ENCODE measurements around the gene AURKAIP1. TPM values are rescaled to one million over a fixed set of nuclear protein-coding genes. Genes with fewer than 3 reads are reported as not detected.
"Not testable (repeated sequence)": the region's sequence is repeated elsewhere in the genome, so short reads cannot be mapped to it uniquely, and the experiment has no call there.

Gene AURKAIP1
- total and polyA plus RNA-seq, 3 donors from 2014 or later = 224 to 328 (median 313) TPM

DNA sequence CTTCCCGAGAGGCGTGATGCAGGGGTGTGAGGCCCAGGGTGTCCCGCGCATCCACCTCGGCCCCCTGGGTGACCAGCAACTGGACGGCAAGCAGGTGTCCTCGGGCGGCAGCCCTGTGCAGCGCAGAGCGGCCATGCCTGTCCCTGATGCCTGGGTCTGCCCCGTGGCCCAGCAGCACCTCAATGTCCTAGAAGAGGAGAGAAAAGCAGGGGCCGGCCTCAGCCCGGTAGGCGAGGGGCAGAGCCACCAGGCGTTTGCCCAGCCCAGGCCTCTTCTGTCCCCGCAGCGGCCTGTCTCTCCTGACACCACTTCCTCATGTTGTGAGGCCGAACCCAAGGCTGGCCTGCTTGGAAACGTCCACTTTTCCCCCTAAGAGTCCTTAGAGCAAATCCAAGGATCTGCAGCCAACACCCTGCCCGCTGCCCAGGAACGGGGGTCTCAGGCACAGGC, 44.4 kb upstream of the AURKAIP1 start:
- Histone ChIP-seq H3K27me3 (no peaks in the 10 kb centered on the region), H3K4me3 (peak overlapping the region; percentile 44 to 59), H3K27ac (peak overlapping the region; percentile 81 to 83), H3K36me3 (ENCODE audit: low read depth, missing control alignments) (no peaks in the 10 kb centered on the region), H3K4me1 (peaks cover 24% of the 10 kb centered on the region), H3K9me3 (no peaks in the 10 kb centered on the region)
- 81% methylated on average over 19 of the region's 21 CpGs; no CpG with 5 or more reads in 1 of the 2 donors for WGBS, 2 donors
- TF ChIP-seq, protein P1, sequence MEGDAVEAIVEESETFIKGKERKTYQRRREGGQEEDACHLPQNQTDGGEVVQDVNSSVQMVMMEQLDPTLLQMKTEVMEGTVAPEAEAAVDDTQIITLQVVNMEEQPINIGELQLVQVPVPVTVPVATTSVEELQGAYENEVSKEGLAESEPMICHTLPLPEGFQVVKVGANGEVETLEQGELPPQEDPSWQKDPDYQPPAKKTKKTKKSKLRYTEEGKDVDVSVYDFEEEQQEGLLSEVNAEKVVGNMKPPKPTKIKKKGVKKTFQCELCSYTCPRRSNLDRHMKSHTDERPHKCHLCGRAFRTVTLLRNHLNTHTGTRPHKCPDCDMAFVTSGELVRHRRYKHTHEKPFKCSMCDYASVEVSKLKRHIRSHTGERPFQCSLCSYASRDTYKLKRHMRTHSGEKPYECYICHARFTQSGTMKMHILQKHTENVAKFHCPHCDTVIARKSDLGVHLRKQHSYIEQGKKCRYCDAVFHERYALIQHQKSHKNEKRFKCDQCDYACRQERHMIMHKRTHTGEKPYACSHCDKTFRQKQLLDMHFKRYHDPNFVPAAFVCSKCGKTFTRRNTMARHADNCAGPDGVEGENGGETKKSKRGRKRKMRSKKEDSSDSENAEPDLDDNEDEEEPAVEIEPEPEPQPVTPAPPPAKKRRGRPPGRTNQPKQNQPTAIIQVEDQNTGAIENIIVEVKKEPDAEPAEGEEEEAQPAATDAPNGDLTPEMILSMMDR (IDR thresholded peaks at IDR 0.05) = no peak
- no peak for TF ChIP-seq POLR2A (IDR thresholded peaks at IDR 0.05)
- no peak for DNase-seq
- intact Hi-C loops (cut with DNase I; ENCODE audit: low total_unique reads) = no loop called here

DNA sequence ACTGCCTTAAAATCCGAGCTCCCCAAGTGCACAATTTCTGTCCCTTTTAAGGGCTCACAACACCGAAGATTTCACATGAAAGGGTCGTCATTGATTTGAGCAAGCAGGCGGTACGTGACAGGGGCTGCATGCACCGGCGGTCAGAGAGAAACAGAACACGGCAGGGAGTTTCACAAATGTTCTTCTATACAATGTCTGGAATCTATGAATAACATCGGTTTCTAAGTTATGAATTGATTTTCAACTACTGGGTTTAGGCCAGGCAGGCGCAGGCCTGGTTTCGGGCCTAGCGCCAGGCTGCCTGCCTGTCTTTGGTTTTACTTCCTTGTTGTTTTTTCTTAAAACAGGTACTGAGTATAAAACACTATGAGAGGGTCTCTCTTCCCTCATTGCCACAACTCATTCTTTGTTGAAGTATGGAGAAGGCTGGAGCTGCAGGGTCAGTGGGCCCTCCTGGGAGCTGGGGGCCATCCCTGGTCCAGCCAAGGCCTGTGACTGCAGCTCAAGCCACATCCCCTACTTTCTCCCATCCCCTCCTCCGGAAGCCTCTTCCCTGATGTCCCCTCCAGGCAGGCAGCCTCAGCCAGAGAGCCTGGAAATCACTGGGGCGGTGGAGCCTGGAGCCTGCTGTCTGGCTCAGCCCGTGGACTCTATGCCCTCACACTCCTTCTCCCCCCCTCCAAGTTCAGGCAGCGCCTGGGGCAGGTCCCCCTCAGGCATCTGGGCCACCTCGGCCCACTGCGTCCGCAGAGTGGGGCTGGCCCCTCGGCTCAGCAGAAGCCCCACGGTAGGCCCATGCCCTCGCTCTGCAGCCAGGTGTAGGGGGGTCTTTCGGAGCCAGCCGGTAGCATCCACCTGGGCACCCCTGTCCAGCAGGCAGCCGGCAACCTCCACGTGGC, 43.7 kb upstream of the AURKAIP1 start:
- intact Hi-C loops (cut with DNase I; ENCODE audit: low total_unique reads) = no loop called here
- no peaks in the 10 kb centered on the region for H3K9me3 ChIP-seq

DNA sequence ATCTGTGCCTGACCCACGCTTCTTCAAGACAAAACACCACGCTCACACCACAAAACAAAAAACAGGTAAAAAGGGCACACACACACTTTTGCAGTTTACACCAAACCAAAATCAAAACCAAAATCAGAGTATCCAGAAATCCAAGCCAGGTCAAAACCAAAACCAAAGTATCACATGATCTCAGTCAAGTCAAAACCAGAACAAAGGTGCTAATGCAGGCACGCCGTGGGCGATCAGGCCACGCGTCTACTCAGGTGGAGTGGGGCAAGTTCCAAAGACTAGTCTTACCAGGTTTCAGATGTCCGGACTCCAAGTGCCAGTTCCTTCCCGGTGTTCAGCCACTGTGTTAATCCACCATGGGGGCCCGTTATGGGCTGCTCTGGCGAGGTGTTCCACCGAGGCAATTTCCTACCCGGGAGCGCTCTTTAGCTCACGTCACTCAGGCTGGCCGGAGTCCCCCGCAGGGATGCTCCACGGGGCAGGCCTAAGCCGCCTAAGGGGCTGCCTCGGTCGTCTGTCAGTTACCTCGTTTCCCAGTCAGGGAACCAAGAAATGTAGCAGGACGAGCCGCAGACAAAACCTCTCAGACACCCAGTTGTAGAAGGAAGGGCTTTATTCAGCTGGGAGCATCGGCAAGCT, 42.9 kb upstream of the AURKAIP1 start:
- H3K4me1 ChIP-seq = peaks cover 24% of the 10 kb centered on the region
- 89 to 92% methylated on average over 23 to 25 of the region's 25 CpGs for WGBS, 2 donors
- H3K4me3 ChIP-seq; H3K27me3 ChIP-seq; H3K9me3 ChIP-seq; H3K36me3 ChIP-seq (ENCODE audit: low read depth, missing control alignments); intact Hi-C loops (cut with DNase I; ENCODE audit: low total_unique reads); DNase-seq: not testable (repeated sequence)
- H3K27ac ChIP-seq = peak overlapping the region in 1 of 2 donors; percentile 56

More for the DNA sequence above, 43.7 kb upstream of the AURKAIP1 start:
- no peak for DNase-seq
- Histone ChIP-seq H3K36me3 (ENCODE audit: low read depth, missing control alignments) (no peaks in the 10 kb centered on the region), H3K27ac (no peak overlapping the region), H3K27me3 (no peaks in the 10 kb centered on the region), H3K4me1 (peaks cover 24% of the 10 kb centered on the region), H3K4me3 (no peak overlapping the region)
- TF ChIP-seq POLR2A (IDR thresholded peaks at IDR 0.05) = no peak
- TF ChIP-seq, protein P1 (IDR thresholded peaks at IDR 0.05) = no peak
- 93 to 94% methylated on average over 12 to 26 of the region's 26 CpGs for WGBS, 2 donors

DNA sequence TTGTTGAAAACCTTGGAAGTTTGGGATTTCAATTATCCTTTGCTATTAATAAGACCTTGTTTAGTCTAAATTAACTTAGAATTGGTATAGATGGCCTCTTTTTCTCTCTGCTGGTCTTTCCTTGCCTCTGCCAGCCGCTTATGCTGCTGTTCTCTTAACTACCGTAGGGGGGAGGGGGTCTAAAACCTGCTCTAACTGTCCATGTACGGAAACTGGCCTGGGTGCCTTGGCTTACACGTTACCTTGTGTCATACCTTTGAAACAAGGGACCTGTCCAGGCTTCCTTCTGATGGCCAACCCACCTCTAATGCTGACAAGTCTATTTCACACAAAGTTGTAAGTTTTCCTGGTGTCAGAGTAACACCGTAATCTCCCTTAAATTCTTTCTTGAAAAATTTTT, 42.4 kb upstream of the AURKAIP1 start:
- WGBS, 2 donors = 60 to 67% methylated on average over 5 of the region's 5 CpGs
- intact Hi-C loops (cut with DNase I; ENCODE audit: low total_unique reads) = not testable (repeated sequence)

DNA sequence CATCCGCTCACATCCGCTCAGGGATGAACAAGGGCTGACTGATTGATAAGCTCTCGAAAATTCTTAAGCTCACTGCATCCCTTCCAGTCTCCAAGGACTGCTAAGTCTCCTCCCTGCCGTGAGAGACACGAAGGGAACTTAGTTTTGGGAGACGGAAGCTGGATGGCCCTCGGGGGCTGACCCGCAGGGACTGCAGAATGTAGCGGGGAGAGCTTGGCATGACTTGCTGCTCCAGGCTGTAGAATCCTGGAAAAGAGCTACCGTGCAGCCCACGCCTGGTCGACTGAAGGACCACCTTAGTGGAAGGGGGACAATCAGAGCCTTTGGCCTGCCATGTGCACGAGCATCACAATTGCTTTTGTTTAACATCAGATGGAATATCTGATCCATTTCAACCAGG, 40.7 kb upstream of the AURKAIP1 start:
- no peak overlapping the region for H3K27ac ChIP-seq
- no peak for DNase-seq
- intact Hi-C loops (cut with DNase I; ENCODE audit: low total_unique reads) = no loop called here
- H3K36me3 ChIP-seq (ENCODE audit: low read depth, missing control alignments) = no peaks in the 10 kb centered on the region
- H3K27me3 ChIP-seq = no peaks in the 10 kb centered on the region
- no peaks in the 10 kb centered on the region for H3K9me3 ChIP-seq
- H3K4me3 ChIP-seq = no peak overlapping the region
- WGBS, 2 donors = 78 to 81% methylated on average over 13 of the region's 13 CpGs
- H3K4me1 ChIP-seq = peaks cover 15% of the 10 kb centered on the region
- TF ChIP-seq POLR2A (IDR thresholded peaks at IDR 0.05) = no peak
- TF ChIP-seq, protein P1 (IDR thresholded peaks at IDR 0.05) = no peak

More for the DNA sequence above, 42.4 kb upstream of the AURKAIP1 start:
- peaks cover 24% of the 10 kb centered on the region for H3K4me1 ChIP-seq
- not testable (repeated sequence) for DNase-seq; H3K4me3 ChIP-seq; H3K36me3 ChIP-seq (ENCODE audit: low read depth, missing control alignments); H3K9me3 ChIP-seq; H3K27me3 ChIP-seq
- H3K27ac ChIP-seq = peak overlapping the region in 1 of 2 donors; percentile 56
- TF ChIP-seq, protein P1 (IDR thresholded peaks at IDR 0.05) = peak in 1 of 3 experiments; percentile 2

DNA sequence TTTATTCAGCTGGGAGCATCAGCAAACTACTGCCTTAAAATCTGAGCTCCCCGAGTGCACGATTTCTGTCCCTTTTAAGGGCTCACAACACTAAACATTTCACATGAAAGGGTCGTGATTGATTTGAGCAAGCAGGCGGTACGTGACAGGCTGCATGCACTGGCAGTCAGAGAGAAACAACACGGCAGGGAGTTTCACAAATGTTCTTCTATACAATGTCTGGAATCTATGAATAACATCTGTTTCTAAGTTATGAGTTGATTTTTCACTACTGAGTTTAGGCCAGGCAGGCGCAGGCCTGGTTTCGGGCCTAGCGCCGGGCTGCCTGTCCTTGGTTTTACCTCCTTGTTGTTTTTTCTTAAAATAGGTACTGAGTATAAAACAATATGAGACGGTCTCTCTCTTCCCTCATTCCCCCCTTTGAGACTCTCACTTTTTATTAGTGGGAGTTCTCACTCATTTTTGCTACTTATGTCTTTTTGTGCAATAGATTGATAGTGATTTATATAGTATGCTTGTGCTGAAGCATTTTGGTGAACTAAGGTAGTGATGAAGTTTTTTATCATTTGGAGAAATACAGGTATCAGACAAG, 37.4 kb upstream of the AURKAIP1 start:
- not testable (repeated sequence) for H3K4me1 ChIP-seq
- WGBS, 2 donors = 94% methylated on average over 11 of the region's 11 CpGs

More for the DNA sequence above, 37.4 kb upstream of the AURKAIP1 start:
- intact Hi-C loops (cut with DNase I; ENCODE audit: low total_unique reads); H3K4me3 ChIP-seq; DNase-seq; H3K27ac ChIP-seq; H3K9me3 ChIP-seq; H3K36me3 ChIP-seq (ENCODE audit: low read depth, missing control alignments); H3K27me3 ChIP-seq: not testable (repeated sequence)

Data from testis (tissue), 3 donors.